ENCODE results near the gene GJB6.

DNA sequence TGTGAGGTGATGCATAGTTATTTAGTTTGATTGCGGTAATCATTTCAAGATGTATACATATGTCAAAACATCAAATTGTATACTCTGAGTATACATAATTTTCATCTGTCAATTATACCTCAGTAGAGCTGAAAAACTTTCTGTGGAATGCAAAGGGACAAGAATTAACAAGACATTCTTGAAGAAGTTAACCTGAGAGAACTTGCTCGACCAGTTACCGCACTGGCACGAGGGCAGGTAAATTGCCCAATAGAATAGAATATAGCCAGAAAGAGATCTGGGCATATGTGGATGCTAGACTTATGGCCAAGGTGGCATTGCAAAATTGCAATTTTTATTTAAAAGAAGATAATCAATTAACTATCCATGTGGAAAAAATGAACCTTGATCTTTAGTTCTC lies 42.3 kb upstream of the GJB6 start:
- TF ChIP-seq, protein P1, sequence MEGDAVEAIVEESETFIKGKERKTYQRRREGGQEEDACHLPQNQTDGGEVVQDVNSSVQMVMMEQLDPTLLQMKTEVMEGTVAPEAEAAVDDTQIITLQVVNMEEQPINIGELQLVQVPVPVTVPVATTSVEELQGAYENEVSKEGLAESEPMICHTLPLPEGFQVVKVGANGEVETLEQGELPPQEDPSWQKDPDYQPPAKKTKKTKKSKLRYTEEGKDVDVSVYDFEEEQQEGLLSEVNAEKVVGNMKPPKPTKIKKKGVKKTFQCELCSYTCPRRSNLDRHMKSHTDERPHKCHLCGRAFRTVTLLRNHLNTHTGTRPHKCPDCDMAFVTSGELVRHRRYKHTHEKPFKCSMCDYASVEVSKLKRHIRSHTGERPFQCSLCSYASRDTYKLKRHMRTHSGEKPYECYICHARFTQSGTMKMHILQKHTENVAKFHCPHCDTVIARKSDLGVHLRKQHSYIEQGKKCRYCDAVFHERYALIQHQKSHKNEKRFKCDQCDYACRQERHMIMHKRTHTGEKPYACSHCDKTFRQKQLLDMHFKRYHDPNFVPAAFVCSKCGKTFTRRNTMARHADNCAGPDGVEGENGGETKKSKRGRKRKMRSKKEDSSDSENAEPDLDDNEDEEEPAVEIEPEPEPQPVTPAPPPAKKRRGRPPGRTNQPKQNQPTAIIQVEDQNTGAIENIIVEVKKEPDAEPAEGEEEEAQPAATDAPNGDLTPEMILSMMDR (IDR thresholded peaks at IDR 0.05), result no peak
- TF ChIP-seq POLR2AphosphoS5 (IDR thresholded peaks at IDR 0.05) (no peak), POLR2A (IDR thresholded peaks at IDR 0.05) (no peak), EP300 (IDR thresholded peaks at IDR 0.05) (no peak)

All from gastroesophageal sphincter (tissue), 3 donors.